Measurements from ENCODE around the gene HYCC2. TPM values are rescaled to one million over a fixed set of nuclear protein-coding genes. Genes with fewer than 3 reads are reported as not detected.
"Not testable (repeated sequence)": the region's sequence is repeated elsewhere in the genome, so short reads cannot be mapped to it uniquely, and the experiment has no call there.

Gene HYCC2
- 10 to 100 TPM; 23.8 to 24.5 TPM for total RNA-seq

- Mint-ChIP-seq H3K27me3 (no peaks in the 10 kb centered on the region), H3K4me3 (peak within 1 kb of the TSS; percentile 94), H3K4me1 (peaks cover 31% of the 10 kb centered on the region), H3K36me3 (ENCODE audit: low read depth) (peaks cover 15% of the 10 kb centered on the region), H3K27ac (peak within 1 kb of the TSS; percentile 95), H3K9me3 (no peaks in the 10 kb centered on the region)
- peak; percentile 98 for ATAC-seq (replicated peaks)
Measured at GRCh38 chr2:201071479-201072200, at the start of gene HYCC2, which contains the start of gene NDUFB3. Gene HYCC2 (minus strand): TSS chr2:201071671. CDS start chr2:201024009, 47,662 bp downstream. Gene NDUFB3 (plus strand): TSS chr2:201072001. CDS start chr2:201078883, 6,882 bp downstream.

GRCh38 chr2:201118961-201119854 is 47.7 kb upstream of the HYCC2 start:
- no peaks in the 10 kb centered on the region for H3K9me3 Mint-ChIP-seq
- peak overlapping the region; percentile 88 for H3K4me3 Mint-ChIP-seq
- peak overlapping the region; percentile 93 for H3K27ac Mint-ChIP-seq
- no peaks in the 10 kb centered on the region for H3K27me3 Mint-ChIP-seq
- peaks cover 89% of the 10 kb centered on the region for H3K36me3 Mint-ChIP-seq (ENCODE audit: low read depth)
- H3K4me1 Mint-ChIP-seq, result peaks cover 20% of the 10 kb centered on the region
- no peak for ATAC-seq (replicated peaks)

- peaks cover 80% of the 10 kb centered on the region for H3K36me3 Mint-ChIP-seq (ENCODE audit: low read depth)
- H3K27ac Mint-ChIP-seq, result peak overlapping the region; percentile 93
- H3K4me3 Mint-ChIP-seq, result peak overlapping the region; percentile 88
- no peaks in the 10 kb centered on the region for H3K27me3 Mint-ChIP-seq
- ATAC-seq (replicated peaks), result peak; percentile 38
- H3K9me3 Mint-ChIP-seq, result no peaks in the 10 kb centered on the region
- H3K4me1 Mint-ChIP-seq, result peaks cover 14% of the 10 kb centered on the region
Measured at GRCh38 chr2:201118121-201118960, 46.9 kb upstream of the HYCC2 start.

GRCh38 chr2:201117735-201118094 is 46.2 kb upstream of the HYCC2 start:
- not testable (repeated sequence) for H3K9me3 Mint-ChIP-seq, H3K27me3 Mint-ChIP-seq
- Mint-ChIP-seq H3K27ac (peak overlapping the region; percentile 93), H3K4me1 (peaks cover 14% of the 10 kb centered on the region), H3K36me3 (ENCODE audit: low read depth) (peaks cover 74% of the 10 kb centered on the region), H3K4me3 (peak overlapping the region; percentile 88)
- ATAC-seq (replicated peaks), result peak; percentile 1

- no peaks in the 10 kb centered on the region for H3K27me3 Mint-ChIP-seq
- H3K36me3 Mint-ChIP-seq (ENCODE audit: low read depth), result peaks cover 68% of the 10 kb centered on the region
- H3K27ac Mint-ChIP-seq, result peak overlapping the region; percentile 93
- H3K4me1 Mint-ChIP-seq, result peaks cover 8% of the 10 kb centered on the region
- peak; percentile 42 for ATAC-seq (replicated peaks)
- H3K9me3 Mint-ChIP-seq, result no peaks in the 10 kb centered on the region
- H3K4me3 Mint-ChIP-seq, result peak overlapping the region; percentile 88
Measured at GRCh38 chr2:201116959-201117734, 45.7 kb upstream of the HYCC2 start.

GRCh38 chr2:201116115-201116958 is 44.9 kb upstream of the HYCC2 start, which contains the start of gene CFLAR:
Gene CFLAR (plus strand): TSS chr2:201116164. CDS start chr2:201129866, 13,702 bp downstream.
- H3K27me3 Mint-ChIP-seq, result no peaks in the 10 kb centered on the region
- H3K4me1 Mint-ChIP-seq, result peaks cover 8% of the 10 kb centered on the region
- H3K27ac Mint-ChIP-seq, result peak within 1 kb of the TSS; percentile 93
- ATAC-seq (replicated peaks), result peak; percentile 61
- no peaks in the 10 kb centered on the region for H3K9me3 Mint-ChIP-seq
- peaks cover 60% of the 10 kb centered on the region for H3K36me3 Mint-ChIP-seq (ENCODE audit: low read depth)
- H3K4me3 Mint-ChIP-seq, result peak within 1 kb of the TSS; percentile 88

- Mint-ChIP-seq H3K27me3 (no peaks in the 10 kb centered on the region), H3K4me1 (peaks cover 8% of the 10 kb centered on the region), H3K36me3 (ENCODE audit: low read depth) (peaks cover 45% of the 10 kb centered on the region), H3K4me3 (peak overlapping the region; percentile 88), H3K9me3 (no peaks in the 10 kb centered on the region), H3K27ac (peak overlapping the region; percentile 93)
- ATAC-seq (replicated peaks), result no peak
Measured at GRCh38 chr2:201114846-201115245, 43.4 kb upstream of the HYCC2 start.

- no peak for ATAC-seq (replicated peaks)
- Mint-ChIP-seq H3K9me3 (no peaks in the 10 kb centered on the region), H3K27ac (peak overlapping the region; percentile 93), H3K27me3 (no peaks in the 10 kb centered on the region), H3K4me3 (peak overlapping the region; percentile 88), H3K36me3 (ENCODE audit: low read depth) (peaks cover 40% of the 10 kb centered on the region), H3K4me1 (peaks cover 8% of the 10 kb centered on the region)
Measured at GRCh38 chr2:201114350-201114749, 42.9 kb upstream of the HYCC2 start.

GRCh38 chr2:201111096-201111495 is 39.6 kb upstream of the HYCC2 start:
- H3K4me1 Mint-ChIP-seq, result peaks cover 13% of the 10 kb centered on the region

GRCh38 chr2:201110615-201111014 is 39.1 kb upstream of the HYCC2 start:
- peaks cover 13% of the 10 kb centered on the region for H3K4me1 Mint-ChIP-seq
- no peak overlapping the region for H3K4me3 Mint-ChIP-seq
- H3K27ac Mint-ChIP-seq, result no peak overlapping the region
- H3K27me3 Mint-ChIP-seq, result no peaks in the 10 kb centered on the region
- no peak for ATAC-seq (replicated peaks)
- peaks cover 3% of the 10 kb centered on the region for H3K9me3 Mint-ChIP-seq
- peaks cover 8% of the 10 kb centered on the region for H3K36me3 Mint-ChIP-seq (ENCODE audit: low read depth)

More at GRCh38 chr2:201111096-201111495, 39.6 kb upstream of the HYCC2 start:
- H3K9me3 Mint-ChIP-seq, result peaks cover 3% of the 10 kb centered on the region
- peaks cover 12% of the 10 kb centered on the region for H3K36me3 Mint-ChIP-seq (ENCODE audit: low read depth)
- H3K4me3 Mint-ChIP-seq, result no peak overlapping the region
- ATAC-seq (replicated peaks), result no peak
- no peak overlapping the region for H3K27ac Mint-ChIP-seq
- no peaks in the 10 kb centered on the region for H3K27me3 Mint-ChIP-seq

GRCh38 chr2:201109186-201109585 is 37.7 kb upstream of the HYCC2 start:
- Mint-ChIP-seq H3K36me3 (ENCODE audit: low read depth) (no peaks in the 10 kb centered on the region), H3K27ac (no peak overlapping the region), H3K4me1 (peaks cover 4% of the 10 kb centered on the region), H3K4me3 (no peak overlapping the region), H3K9me3 (peaks cover 3% of the 10 kb centered on the region), H3K27me3 (no peaks in the 10 kb centered on the region)
- no peak for ATAC-seq (replicated peaks)

- Mint-ChIP-seq H3K27ac (no peak overlapping the region), H3K27me3 (no peaks in the 10 kb centered on the region), H3K4me3 (no peak overlapping the region), H3K36me3 (ENCODE audit: low read depth) (no peaks in the 10 kb centered on the region), H3K9me3 (peaks cover 3% of the 10 kb centered on the region), H3K4me1 (peaks cover 4% of the 10 kb centered on the region)
- no peak for ATAC-seq (replicated peaks)
Measured at GRCh38 chr2:201108341-201108740, 36.9 kb upstream of the HYCC2 start.

GRCh38 chr2:201107624-201108023 is 36.2 kb upstream of the HYCC2 start:
- peaks cover 3% of the 10 kb centered on the region for H3K9me3 Mint-ChIP-seq
- H3K27ac Mint-ChIP-seq, result no peak overlapping the region
- H3K4me3 Mint-ChIP-seq, result no peak overlapping the region
- H3K36me3 Mint-ChIP-seq (ENCODE audit: low read depth), result no peaks in the 10 kb centered on the region
- H3K27me3 Mint-ChIP-seq, result no peaks in the 10 kb centered on the region
- no peak for ATAC-seq (replicated peaks)
- H3K4me1 Mint-ChIP-seq, result peaks cover 4% of the 10 kb centered on the region

All from activated T-helper 17 cell treated with anti-CD3 and anti-CD28 coated beads, Interleukin-2, amount 50 U/mL, for 72 hours (primary cell).